Spleen (tissue), 7 donors: ENCODE measurements around the gene GRAMD1C.
"Not testable (repeated sequence)": the region's sequence is repeated elsewhere in the genome, so short reads cannot be mapped to it uniquely, and the experiment has no call there.

Experiments used
- CTCF ChIP-seq, 11 experiments: fragments of 200-600 bp in 7 of 11; fragments of 450-650 bp in 4 of 11; sonication (generic) in 4 of 11; IDR thresholded peaks in 8 of 11; conservative IDR thresholded peaks in 3 of 11; 1 replicate in 7 of 11; 2 replicates in 4 of 11; pipeline versions ENCODE4 v1.4.0 to v1.8.0; 2016 to 2021; ENCODE audit warnings: antibody characterized with exemption in 11 of 11, inconsistent platforms in 4 of 11, mild to moderate bottlenecking in 1 of 11
- POLR2A ChIP-seq, 3 donors: fragments of 450-650 bp; IDR thresholded peaks; one replicate each; pipeline ENCODE4 v1.5.1; 2017; ENCODE audit warnings: antibody characterized with exemption in 3 of 3, mild to moderate bottlenecking in 1 of 3
- POLR2AphosphoS5 ChIP-seq, 3 donors: sonication (generic); formaldehyde crosslinking; IDR thresholded peaks; one replicate each; pipeline ENCODE4 v1.5.1; 2017; ENCODE audit warnings: antibody characterized with exemption in 3 of 3
- donor health status: DM: no; HTN: no; CAD: no; lungs with moderate emphysema.
- donor health status: DM: no; HTN: no; CAD: no.
- donor health status: DM: no; HTN: no; CAD: no.

- TF ChIP-seq POLR2A (IDR thresholded peaks at IDR 0.05); POLR2AphosphoS5 (IDR thresholded peaks at IDR 0.05); CTCF (IDR thresholded peaks at IDR 0.05 in 8 of 11, conservative IDR thresholded peaks at IDR 0.05 in 3 of 11): not testable (repeated sequence)
Observed at GRCh38 chr3:113850391-113850790, 11.8 kb downstream of the GRAMD1C start.
